Measurements from ENCODE around the gene PTGDS.

PTGDS gene

GRCh38 chr9:136977223-136977622 is at the start of gene PTGDS:
TSS of gene PTGDS (plus strand) at chr9:136977504. CDS start at chr9:136977579, 75 bp downstream.
- no peak within 1 kb of the TSS for H3K4me3 Mint-ChIP-seq

GRCh38 chr9:136928591-136928990 is 48.7 kb upstream of the PTGDS start:
- no peaks in the 10 kb centered on the region for H3K27me3 Mint-ChIP-seq

More at GRCh38 chr9:136977223-136977622, at the start of gene PTGDS:
- peaks cover 4% of the 10 kb centered on the region for H3K27me3 Mint-ChIP-seq
- H3K4me1 Mint-ChIP-seq (ENCODE audit: low read depth) = peaks cover 14% of the 10 kb centered on the region
- no peaks in the 10 kb centered on the region for H3K36me3 Mint-ChIP-seq
- no peaks in the 10 kb centered on the region for H3K9me3 Mint-ChIP-seq (ENCODE audit: low read depth)
- H3K27ac Mint-ChIP-seq = no peak within 1 kb of the TSS

GRCh38 chr9:136930014-136930413 is 47.3 kb upstream of the PTGDS start:
- no peak overlapping the region for H3K4me3 Mint-ChIP-seq
- peaks cover 7% of the 10 kb centered on the region for H3K4me1 Mint-ChIP-seq (ENCODE audit: low read depth)
- no peaks in the 10 kb centered on the region for H3K27me3 Mint-ChIP-seq
- no peaks in the 10 kb centered on the region for H3K9me3 Mint-ChIP-seq (ENCODE audit: low read depth)
- no peaks in the 10 kb centered on the region for H3K36me3 Mint-ChIP-seq
- H3K27ac Mint-ChIP-seq = no peak overlapping the region

More at GRCh38 chr9:136928591-136928990, 48.7 kb upstream of the PTGDS start:
- Mint-ChIP-seq H3K4me3 (no peak overlapping the region), H3K9me3 (ENCODE audit: low read depth) (no peaks in the 10 kb centered on the region), H3K4me1 (ENCODE audit: low read depth) (peaks cover 7% of the 10 kb centered on the region), H3K27ac (peak overlapping the region; percentile 22), H3K36me3 (no peaks in the 10 kb centered on the region)

DNA sequence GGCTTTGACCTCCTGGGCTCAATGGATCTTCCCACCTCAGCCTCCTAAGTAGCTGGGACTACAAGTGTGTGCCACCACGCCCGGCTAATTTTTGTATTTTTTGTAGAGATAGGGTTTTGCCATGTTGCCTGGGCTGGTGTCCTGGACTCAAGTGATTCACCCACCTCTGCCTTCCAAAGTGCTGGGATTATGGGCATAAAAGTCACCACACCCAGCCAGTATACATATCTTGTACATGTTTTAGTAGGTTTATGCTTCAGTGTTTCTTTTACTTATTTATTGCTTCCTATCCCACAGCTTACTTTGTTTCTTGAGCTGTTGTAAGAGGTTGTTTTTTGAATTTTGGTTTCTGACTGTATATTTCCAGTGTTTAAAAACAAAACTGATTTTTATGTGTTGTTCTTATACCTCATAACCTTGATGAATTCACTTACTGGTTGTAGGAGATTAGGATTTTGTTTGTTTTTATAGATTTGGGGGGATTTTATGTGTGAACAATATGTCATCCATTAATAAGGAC is 45.6 kb upstream of the PTGDS start:
- Mint-ChIP-seq H3K36me3 (no peaks in the 10 kb centered on the region), H3K9me3 (ENCODE audit: low read depth) (no peaks in the 10 kb centered on the region), H3K4me1 (ENCODE audit: low read depth) (peaks cover 7% of the 10 kb centered on the region), H3K27me3 (no peaks in the 10 kb centered on the region), H3K27ac (no peak overlapping the region), H3K4me3 (no peak overlapping the region)

DNA sequence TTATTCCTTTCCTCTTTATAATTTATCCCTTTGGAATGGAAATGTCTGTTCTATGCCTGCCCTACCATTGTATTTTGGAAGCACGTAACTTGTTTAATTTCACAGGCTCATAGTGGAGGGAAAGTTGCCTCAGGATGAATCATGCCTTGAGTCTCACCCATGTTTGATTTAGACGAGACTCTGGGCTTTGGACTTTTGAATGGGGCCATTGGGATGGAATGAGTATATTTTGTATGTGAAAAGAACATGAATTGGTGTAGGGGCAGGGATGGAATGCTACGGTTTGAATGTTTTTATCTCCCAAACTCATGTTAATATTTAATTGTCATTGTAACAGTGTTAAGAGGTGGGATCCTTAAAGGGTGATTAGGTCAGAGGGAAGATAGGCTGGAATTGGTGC is 43.0 kb upstream of the PTGDS start:
- Mint-ChIP-seq H3K4me3 (no peak overlapping the region), H3K4me1 (ENCODE audit: low read depth) (peaks cover 4% of the 10 kb centered on the region), H3K36me3 (no peaks in the 10 kb centered on the region), H3K9me3 (ENCODE audit: low read depth) (no peaks in the 10 kb centered on the region), H3K27me3 (no peaks in the 10 kb centered on the region), H3K27ac (no peak overlapping the region)

GRCh38 chr9:136935651-136936050 is 41.7 kb upstream of the PTGDS start:
- no peak overlapping the region for H3K4me3 Mint-ChIP-seq
- no peak overlapping the region for H3K27ac Mint-ChIP-seq
- H3K9me3 Mint-ChIP-seq (ENCODE audit: low read depth) = no peaks in the 10 kb centered on the region
- no peaks in the 10 kb centered on the region for H3K27me3 Mint-ChIP-seq
- peaks cover 4% of the 10 kb centered on the region for H3K4me1 Mint-ChIP-seq (ENCODE audit: low read depth)
- no peaks in the 10 kb centered on the region for H3K36me3 Mint-ChIP-seq

GRCh38 chr9:136936645-136937170 is 40.6 kb upstream of the PTGDS start:
- no peak overlapping the region for H3K4me3 Mint-ChIP-seq
- H3K36me3 Mint-ChIP-seq = no peaks in the 10 kb centered on the region
- H3K9me3 Mint-ChIP-seq (ENCODE audit: low read depth) = no peaks in the 10 kb centered on the region
- no peaks in the 10 kb centered on the region for H3K27me3 Mint-ChIP-seq
- peak overlapping the region; percentile 8 for H3K27ac Mint-ChIP-seq
- peaks cover 4% of the 10 kb centered on the region for H3K4me1 Mint-ChIP-seq (ENCODE audit: low read depth)

GRCh38 chr9:136937186-136938001 is 39.9 kb upstream of the PTGDS start:
- H3K27ac Mint-ChIP-seq = no peak overlapping the region
- no peak overlapping the region for H3K4me3 Mint-ChIP-seq
- no peaks in the 10 kb centered on the region for H3K36me3 Mint-ChIP-seq
- H3K4me1 Mint-ChIP-seq (ENCODE audit: low read depth) = no peaks in the 10 kb centered on the region
- no peaks in the 10 kb centered on the region for H3K9me3 Mint-ChIP-seq (ENCODE audit: low read depth)
- no peaks in the 10 kb centered on the region for H3K27me3 Mint-ChIP-seq

GRCh38 chr9:136939431-136939995 is 37.8 kb upstream of the PTGDS start:
- Mint-ChIP-seq H3K27ac (no peak overlapping the region), H3K4me3 (no peak overlapping the region), H3K27me3 (no peaks in the 10 kb centered on the region), H3K36me3 (no peaks in the 10 kb centered on the region), H3K4me1 (ENCODE audit: low read depth) (no peaks in the 10 kb centered on the region), H3K9me3 (ENCODE audit: low read depth) (no peaks in the 10 kb centered on the region)

GRCh38 chr9:136939996-136940525 is 37.2 kb upstream of the PTGDS start:
- Mint-ChIP-seq H3K27ac (no peak overlapping the region), H3K27me3 (no peaks in the 10 kb centered on the region), H3K4me1 (ENCODE audit: low read depth) (peaks cover 3% of the 10 kb centered on the region), H3K9me3 (ENCODE audit: low read depth) (no peaks in the 10 kb centered on the region), H3K4me3 (no peak overlapping the region), H3K36me3 (no peaks in the 10 kb centered on the region)

DNA sequence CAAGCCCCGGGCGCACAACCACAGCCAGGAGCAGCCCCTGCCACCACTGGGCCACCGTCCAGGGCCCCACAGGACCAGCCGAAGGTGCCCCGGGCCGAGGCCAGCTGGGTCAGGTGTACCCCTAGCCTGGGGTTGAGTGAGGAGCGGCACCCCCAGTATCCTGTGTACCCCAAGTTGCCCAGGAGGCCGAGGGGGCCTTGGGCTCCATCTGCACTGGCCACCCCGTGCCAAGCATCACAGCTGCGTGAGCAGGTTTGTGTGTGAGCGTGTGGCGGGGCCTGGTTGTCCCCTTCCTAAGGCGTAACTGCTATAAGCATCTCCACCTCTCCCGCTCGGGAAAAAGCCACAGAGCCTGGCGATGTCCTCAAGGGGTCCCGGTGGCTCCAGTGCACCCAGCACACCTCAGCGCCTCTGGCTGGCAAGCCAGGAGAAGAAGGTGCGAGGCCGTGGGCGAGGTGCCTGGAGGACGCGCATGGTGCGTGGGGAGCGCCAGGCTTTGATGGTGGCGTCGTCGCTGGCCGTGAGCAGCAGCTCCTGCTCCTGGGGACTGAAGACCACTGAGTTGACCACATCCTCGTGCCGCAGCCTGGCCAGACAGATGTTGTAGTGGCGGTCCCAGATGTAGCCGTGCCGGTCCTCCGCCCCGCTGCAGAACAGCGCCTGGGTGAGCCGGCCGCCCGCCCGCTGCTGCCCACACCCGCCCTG is 36.6 kb upstream of the PTGDS start:
- no peak overlapping the region for H3K27ac Mint-ChIP-seq
- peaks cover 3% of the 10 kb centered on the region for H3K4me1 Mint-ChIP-seq (ENCODE audit: low read depth)
- H3K27me3 Mint-ChIP-seq = no peaks in the 10 kb centered on the region
- H3K9me3 Mint-ChIP-seq (ENCODE audit: low read depth) = no peaks in the 10 kb centered on the region
- no peaks in the 10 kb centered on the region for H3K36me3 Mint-ChIP-seq
- H3K4me3 Mint-ChIP-seq = no peak overlapping the region

DNA sequence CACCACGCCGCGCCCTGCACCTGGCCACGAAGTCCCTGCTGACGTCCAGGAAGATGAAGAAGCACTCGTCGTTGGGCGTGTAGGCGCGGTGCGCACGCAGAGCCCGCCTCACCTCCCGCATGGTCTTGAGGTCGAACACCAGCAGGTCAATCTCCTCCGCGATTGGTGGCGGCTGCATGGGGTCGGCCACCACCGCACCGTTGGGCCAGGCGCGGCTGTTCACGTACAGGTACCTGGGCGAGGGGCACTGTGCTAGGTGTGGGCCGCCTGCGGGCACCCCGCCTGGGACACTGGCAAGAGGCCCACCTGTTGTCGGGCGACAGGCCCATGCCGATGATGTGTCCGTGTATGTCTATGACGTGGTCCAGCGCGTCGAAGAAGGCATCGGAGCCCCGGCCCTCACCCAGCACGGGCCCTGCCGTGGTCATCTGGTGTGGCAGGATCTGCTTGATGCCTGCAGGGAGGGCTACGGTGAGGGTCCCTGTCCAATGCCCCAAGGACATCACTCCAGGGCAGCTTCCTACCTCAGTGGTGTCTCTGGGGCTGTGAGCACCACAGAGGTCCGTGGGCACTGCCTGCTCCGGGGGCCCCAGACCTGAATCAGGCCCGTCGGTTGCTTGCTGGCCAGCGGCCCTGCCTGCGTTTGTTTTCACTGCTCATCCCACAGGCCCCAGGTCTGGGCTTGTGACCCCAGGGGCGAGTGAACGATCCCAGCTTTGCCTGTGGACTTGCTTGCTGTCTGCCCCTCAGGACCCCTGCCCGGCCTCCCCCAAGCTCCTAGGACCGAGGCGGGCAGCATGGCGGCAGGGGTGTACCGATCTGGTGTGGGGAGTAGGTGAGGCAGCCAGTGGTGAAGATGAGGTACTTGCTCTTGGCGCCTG is 35.8 kb upstream of the PTGDS start:
- Mint-ChIP-seq H3K27ac (no peak overlapping the region), H3K4me3 (no peak overlapping the region), H3K9me3 (ENCODE audit: low read depth) (no peaks in the 10 kb centered on the region), H3K27me3 (no peaks in the 10 kb centered on the region), H3K4me1 (ENCODE audit: low read depth) (peaks cover 3% of the 10 kb centered on the region), H3K36me3 (no peaks in the 10 kb centered on the region)

DNA sequence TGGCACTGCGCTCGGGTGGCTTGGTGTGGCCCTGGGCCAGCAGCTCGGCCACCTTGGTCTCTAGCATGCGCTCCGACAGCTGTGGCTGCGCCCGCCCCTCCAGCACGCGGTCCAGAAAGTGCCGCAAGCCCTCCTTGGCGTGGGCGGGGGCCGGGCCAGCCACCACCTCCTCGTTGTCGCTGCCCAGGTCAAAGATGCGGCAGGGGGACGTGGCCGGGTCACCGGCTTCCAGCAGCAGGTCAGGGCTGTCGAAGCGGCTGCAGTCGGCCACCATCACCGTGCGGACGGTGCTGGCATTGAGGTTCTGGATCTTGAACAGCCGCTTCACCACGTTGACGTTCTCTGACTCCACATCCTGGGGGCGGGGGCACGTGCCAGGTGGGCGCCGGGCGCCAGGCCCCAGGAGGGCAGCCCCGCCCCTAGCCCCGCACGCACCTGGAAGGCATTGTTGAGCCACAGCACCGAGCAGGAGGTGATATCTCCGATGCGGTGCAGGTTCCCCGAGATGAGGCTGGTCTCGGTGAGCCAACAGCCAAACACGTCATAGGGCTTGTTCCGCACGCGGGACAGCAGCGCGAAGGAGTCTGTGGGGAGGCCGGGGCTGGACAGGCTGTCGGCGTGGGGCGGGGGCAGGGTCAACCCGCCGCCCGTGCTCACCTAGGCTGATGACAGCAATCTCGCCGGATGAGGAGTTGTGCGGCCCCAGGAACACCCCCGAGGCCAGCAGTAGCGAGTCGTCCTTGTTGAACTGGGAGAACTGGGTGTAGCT is 35.0 kb upstream of the PTGDS start:
- Mint-ChIP-seq H3K4me1 (ENCODE audit: low read depth) (peaks cover 3% of the 10 kb centered on the region), H3K27me3 (no peaks in the 10 kb centered on the region), H3K4me3 (peak overlapping the region; percentile 74), H3K9me3 (ENCODE audit: low read depth) (no peaks in the 10 kb centered on the region), H3K27ac (no peak overlapping the region), H3K36me3 (no peaks in the 10 kb centered on the region)
